GM12892 (cell line): Measurements from ENCODE around the gene IER3IP1.

ENCODE experiments used
- POLR2A ChIP-seq: IDR thresholded peaks from 2 replicates; pipeline ENCODE4 v1.6.1; 2011; ENCODE audit warnings: low read depth, low read length, control low read depth
- POLR2AphosphoS5 ChIP-seq: IDR thresholded peaks from 2 replicates; pipeline ENCODE4 v1.6.1; 2011; ENCODE audit warnings: low read depth, low read length, control low read depth

DNA sequence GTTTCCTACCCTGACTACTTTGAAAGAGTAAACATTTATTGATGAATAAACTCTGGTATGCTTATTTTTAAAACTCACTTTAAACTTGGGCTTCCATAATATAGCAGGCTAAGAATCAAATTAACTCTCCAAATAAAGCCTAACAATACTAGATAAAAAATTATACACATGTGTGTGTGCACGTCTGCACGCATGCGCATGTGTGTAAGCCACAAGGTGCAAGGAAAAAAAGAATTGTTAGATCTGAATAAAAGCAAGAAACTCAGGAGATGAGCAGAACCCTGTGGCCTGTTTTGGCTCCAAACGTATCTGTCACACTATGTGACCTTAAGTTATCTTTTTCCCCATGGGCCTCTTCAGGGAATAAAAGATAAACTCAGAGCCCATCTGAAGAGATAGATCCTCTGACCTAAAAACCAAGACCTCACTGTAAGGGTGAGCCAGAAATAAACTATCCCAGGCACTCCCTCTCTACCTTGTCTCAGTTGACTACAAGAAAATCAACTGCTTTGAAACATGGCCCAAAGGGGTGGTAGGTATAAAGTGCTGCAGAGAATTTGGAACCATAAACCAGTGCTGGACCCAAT lies 32.2 kb downstream of the IER3IP1 start:
- TF ChIP-seq POLR2AphosphoS5 (no peak), POLR2A (no peak)
